Activated CD8-positive, alpha-beta memory T cell treated with anti-CD3 and anti-CD28 coated beads, Interleukin-2, amount 10 ng/mL, durations not matched to agents 7 days and 5 days (primary cell): ENCODE data around the gene HHATL. TPM values are rescaled to one million over a fixed set of nuclear protein-coding genes. Genes with fewer than 3 reads are reported as not detected.

Source experiments
- ATAC-seq: fragments of 150-1000 bp; cut with Tn5 transposase; one replicate; pipeline ENCODE4 v1.10.0; 2021; ENCODE audit warnings: moderate library complexity
- CTCF ChIA-PET: fragments of 350-600 bp; sonication (Branson Sonifier 250); formaldehyde crosslinking; loops from one replicate; lab custom pipeline; 2021; ENCODE audit warnings: antibody characterized with exemption; lab: Charles Lee
- DNase-seq: peaks from one replicate; pipeline ENCODE4 v3.0.0-alpha.2; 2020
- H3K27ac Mint-ChIP-seq: one replicate; pipeline ENCODE4 v1.8.0; 2021; ENCODE audit warnings: mild to moderate bottlenecking, mixed read lengths
- H3K27me3 Mint-ChIP-seq: one replicate; pipeline ENCODE4 v1.8.0; 2021; ENCODE audit warnings: mixed read lengths
- H3K36me3 Mint-ChIP-seq: one replicate; pipeline ENCODE4 v1.8.0; 2021; ENCODE audit warnings: mild to moderate bottlenecking, mixed read lengths
- H3K4me1 Mint-ChIP-seq: one replicate; pipeline ENCODE4 v1.8.0; 2021; ENCODE audit warnings: mixed read lengths
- H3K4me3 Mint-ChIP-seq: one replicate; pipeline ENCODE4 v1.8.0; 2021; ENCODE audit warnings: mild to moderate bottlenecking, moderate library complexity, mixed read lengths
- H3K9me3 Mint-ChIP-seq: one replicate; pipeline ENCODE4 v1.8.0; 2022; ENCODE audit warnings: low read depth, mixed read lengths
- total RNA-seq, 2 experiments: library from RNA; stranded (reverse); gene quantifications; one replicate each; pipeline ENCODE4 v1.2.3, GENCODE V29; 2021

HHATL gene
- total RNA-seq = not detected

DNA sequence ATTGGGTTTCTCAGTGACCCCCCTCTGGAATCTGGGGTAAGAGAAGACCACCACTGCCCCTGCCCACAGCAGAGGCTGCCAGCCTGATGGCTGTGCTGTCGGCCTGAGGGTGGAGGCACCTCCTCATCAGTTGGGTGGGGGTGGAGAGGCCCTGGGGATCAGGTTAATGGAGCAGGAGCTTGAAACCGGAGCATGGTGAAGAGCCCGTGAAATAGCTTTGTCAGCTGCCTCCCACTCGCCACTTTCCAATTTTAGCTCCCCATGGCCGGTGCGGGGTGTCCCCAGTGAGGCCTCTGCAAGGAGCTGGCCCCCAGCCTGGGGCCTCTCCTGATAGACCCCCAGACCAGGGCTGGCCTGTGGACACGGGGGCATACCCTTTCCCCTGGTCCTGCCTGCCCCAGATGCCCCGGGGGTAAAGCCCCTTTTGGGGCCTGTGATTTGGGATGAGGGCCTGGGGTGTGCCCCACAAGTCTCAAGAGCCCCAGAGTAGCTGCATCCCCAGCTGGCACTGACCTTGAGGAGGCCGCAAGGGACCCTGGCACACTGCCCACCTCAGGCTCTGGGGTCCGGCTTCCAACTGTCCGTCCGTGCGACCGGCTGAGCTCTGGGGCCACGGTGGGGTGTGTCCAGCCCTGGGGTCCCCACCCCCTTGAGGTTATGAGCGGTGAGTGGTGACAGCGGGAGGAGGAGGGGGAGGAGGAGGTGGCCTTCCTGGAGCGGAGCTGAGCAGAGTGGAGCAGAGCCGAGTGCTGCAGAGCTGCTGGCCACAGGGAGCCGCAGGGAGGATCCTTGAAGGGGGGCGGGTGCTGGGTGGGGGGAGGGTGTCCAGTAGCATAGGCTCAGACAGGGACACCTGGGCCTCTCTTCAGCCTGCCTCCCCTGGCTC lies at the start of gene HHATL:
TSS of gene HHATL (minus strand) at position 733 of the 886 bp plus-strand sequence. CDS start 1,972 bp downstream, outside the sequence.
- Mint-ChIP-seq H3K36me3 (no peaks in the 10 kb centered on the region), H3K27ac (no peak within 1 kb of the TSS), H3K4me1 (peaks cover 15% of the 10 kb centered on the region), H3K4me3 (no peak within 1 kb of the TSS), H3K9me3 (no peaks in the 10 kb centered on the region), H3K27me3 (no peaks in the 10 kb centered on the region)
- DNase-seq = peak; percentile 21
- CTCF ChIA-PET = interaction anchor here (0.8 kb wide), 1 partner anchor 12 kb away, joined by 3 read pairs; no protein-coding TSS in a partner anchor
- no peak for ATAC-seq

- Mint-ChIP-seq H3K9me3 (no peaks in the 10 kb centered on the region), H3K4me1 (peaks cover 17% of the 10 kb centered on the region), H3K36me3 (no peaks in the 10 kb centered on the region), H3K27me3 (peaks cover 2% of the 10 kb centered on the region), H3K27ac (no peak overlapping the region), H3K4me3 (no peak overlapping the region)
- DNase-seq (no peak), ATAC-seq (no peak)
- CTCF ChIA-PET = interaction anchor here (1.0 kb wide), 1 partner anchor 170 kb away, joined by 3 read pairs; the partner anchor contains the start of gene SEC22C
Measured at GRCh38 chr3:42751609-42752008, 49.0 kb upstream of the HHATL start.

GRCh38 chr3:42750834-42751233 lies 48.2 kb upstream of the HHATL start:
- DNase-seq (no peak), ATAC-seq (no peak)
- no peak overlapping the region for H3K4me3 Mint-ChIP-seq
- H3K27me3 Mint-ChIP-seq = peaks cover 2% of the 10 kb centered on the region
- no peak overlapping the region for H3K27ac Mint-ChIP-seq
- no peaks in the 10 kb centered on the region for H3K9me3 Mint-ChIP-seq
- CTCF ChIA-PET = interaction anchor here (0.9 to 1.0 kb wide), 2 partner anchors 12 to 169 kb away, joined by 3 read pairs; partner anchors contain the start of gene SEC22C
- peaks cover 17% of the 10 kb centered on the region for H3K4me1 Mint-ChIP-seq
- H3K36me3 Mint-ChIP-seq = no peaks in the 10 kb centered on the region

DNA sequence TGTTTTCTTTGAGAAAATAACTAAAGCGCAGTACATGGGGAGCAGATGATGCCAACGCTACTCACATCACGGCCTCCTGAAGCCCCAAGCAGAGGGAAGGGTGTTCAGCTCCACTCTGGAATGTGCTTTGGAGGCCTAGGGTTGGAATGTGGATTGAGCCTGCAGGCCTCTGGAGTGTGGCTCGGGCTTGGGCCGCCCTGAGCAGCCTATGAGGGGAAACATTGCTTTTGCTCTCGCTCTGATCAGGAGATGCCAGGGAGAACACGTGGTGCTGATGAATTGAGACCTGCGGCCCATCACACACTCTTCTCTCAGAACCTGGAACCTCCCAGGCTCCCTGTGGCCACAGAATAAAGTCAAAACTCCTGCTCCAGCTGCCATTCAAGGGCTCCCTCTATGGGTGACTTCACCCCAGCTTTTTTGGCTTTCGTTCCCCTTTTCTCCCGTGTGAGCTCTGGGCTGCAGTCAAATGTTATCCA lies 47.2 kb upstream of the HHATL start:
- Mint-ChIP-seq H3K27me3 (no peaks in the 10 kb centered on the region), H3K27ac (no peak overlapping the region), H3K9me3 (no peaks in the 10 kb centered on the region), H3K4me1 (peaks cover 14% of the 10 kb centered on the region), H3K36me3 (no peaks in the 10 kb centered on the region), H3K4me3 (no peak overlapping the region)
- no peak for DNase-seq
- CTCF ChIA-PET = interaction anchor here (0.9 to 1.5 kb wide), 4 partner anchors 9 to 98 kb away, joined by 3 to 5 read pairs (median 4); no protein-coding TSS in a partner anchor
- ATAC-seq = no peak

DNA sequence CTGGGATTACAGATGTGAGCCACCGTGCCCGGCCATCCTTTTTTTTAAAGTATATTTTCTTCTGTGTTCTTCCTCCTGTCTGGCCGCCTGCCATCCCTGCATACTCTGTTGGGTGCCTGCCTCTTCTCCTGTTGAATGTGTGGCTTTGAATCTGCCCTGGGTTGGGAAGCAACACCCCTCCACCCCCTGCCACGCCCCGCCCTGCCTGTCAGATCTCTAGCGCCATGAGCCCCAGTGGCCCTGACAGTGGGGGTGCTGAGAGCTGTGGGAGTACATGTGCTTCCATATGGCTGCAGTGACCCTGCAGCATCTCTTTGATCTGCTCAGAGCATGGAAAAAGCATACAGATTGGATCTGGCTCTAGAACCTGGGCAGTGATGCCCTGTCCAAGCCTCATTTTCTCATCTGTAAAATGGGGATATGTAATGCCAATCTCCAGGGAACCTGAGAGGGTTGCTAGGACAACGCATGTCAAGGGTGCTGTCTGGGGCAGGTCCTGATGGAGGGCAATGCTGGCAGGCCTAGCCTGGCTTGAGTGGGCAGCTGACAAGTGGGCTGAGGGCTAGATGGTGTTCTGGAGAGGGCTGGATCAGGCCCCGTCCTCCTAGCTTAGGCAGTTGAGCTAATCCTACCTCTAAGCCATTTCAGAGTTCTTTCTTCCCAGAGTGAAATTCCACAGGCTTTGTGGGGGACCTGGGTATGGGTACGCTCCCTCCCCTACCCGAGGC lies 46.6 kb upstream of the HHATL start:
- no peak for DNase-seq
- Mint-ChIP-seq H3K36me3 (no peaks in the 10 kb centered on the region), H3K9me3 (no peaks in the 10 kb centered on the region), H3K4me3 (no peak overlapping the region), H3K4me1 (peaks cover 14% of the 10 kb centered on the region), H3K27me3 (no peaks in the 10 kb centered on the region), H3K27ac (no peak overlapping the region)
- ATAC-seq = no peak
- CTCF ChIA-PET = interaction anchor here (1.2 to 1.5 kb wide), 3 partner anchors 8 to 97 kb away, joined by 3 to 5 read pairs (median 4); no protein-coding TSS in a partner anchor

DNA sequence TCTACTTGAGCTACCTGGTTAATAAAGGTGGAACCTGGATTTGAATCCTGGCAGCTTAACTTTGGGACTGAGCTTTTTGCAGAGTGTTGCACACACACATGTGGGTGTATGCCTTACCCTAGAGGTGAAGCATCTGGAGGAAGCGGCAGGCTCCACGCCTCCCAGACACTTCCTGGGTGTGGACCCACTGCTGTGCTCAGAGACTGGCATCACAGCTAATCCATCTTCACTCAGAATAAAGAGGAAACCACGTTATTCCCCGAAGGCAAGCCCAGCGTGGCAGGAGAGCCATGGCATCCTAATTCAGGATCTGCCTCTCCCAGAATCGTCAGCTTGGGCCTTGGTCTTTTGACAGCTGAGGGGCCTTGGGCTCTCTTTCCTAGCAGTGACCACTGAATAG lies 45.0 kb upstream of the HHATL start:
- Mint-ChIP-seq H3K36me3 (no peaks in the 10 kb centered on the region), H3K27ac (no peak overlapping the region), H3K4me1 (peaks cover 14% of the 10 kb centered on the region), H3K9me3 (no peaks in the 10 kb centered on the region), H3K4me3 (no peak overlapping the region), H3K27me3 (no peaks in the 10 kb centered on the region)
- ATAC-seq (peak; percentile 55), DNase-seq (no peak)
- CTCF ChIA-PET = interaction anchor here (1.0 to 1.2 kb wide), 2 partner anchors 12 to 92 kb away, joined by 3 to 5 read pairs; no protein-coding TSS in a partner anchor

- peaks cover 14% of the 10 kb centered on the region for H3K4me1 Mint-ChIP-seq
- no peaks in the 10 kb centered on the region for H3K9me3 Mint-ChIP-seq
- peak; percentile 29 for DNase-seq
- no peak overlapping the region for H3K4me3 Mint-ChIP-seq
- no peak overlapping the region for H3K27ac Mint-ChIP-seq
- H3K36me3 Mint-ChIP-seq = no peaks in the 10 kb centered on the region
- no peaks in the 10 kb centered on the region for H3K27me3 Mint-ChIP-seq
- no peak for ATAC-seq
- CTCF ChIA-PET = interaction anchor here (1.0 to 3.6 kb wide), 5 partner anchors 11 to 198 kb away, joined by 3 to 15 read pairs (median 5); no protein-coding TSS in a partner anchor
Measured at GRCh38 chr3:42746455-42747450, 44.2 kb upstream of the HHATL start.

DNA sequence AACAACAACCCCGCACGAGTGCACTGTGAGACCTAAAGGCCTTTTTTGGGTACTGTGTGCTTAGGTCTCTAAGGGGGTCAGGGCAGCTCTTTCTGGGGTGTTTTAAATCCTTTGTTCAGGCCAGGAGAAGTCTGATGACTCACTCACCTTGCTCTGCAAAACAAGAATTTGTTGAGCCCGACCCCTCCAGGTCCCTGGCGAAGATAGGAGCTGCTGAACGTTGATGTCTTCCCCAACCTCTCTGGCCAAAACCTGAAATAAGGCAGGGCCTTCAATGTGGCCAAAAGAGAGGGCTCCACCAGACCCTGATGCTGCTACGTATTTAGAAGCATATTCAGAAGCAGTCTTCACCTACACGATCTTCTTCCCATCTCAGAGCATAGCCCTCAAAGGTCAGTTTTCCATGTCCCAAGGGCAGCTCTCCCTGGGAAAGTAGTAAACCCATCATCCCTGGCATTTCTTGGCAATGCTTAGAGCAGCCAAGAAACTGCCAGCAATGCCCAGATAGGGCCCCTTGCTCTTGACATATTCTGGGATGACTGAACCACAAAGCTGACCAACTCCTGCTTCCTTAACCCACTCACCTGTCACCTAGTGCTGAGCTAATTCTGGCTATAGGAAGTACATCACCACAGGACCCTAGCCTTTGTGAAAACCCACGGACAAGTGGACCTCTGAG lies 43.3 kb upstream of the HHATL start:
- DNase-seq = peak; percentile 31
- Mint-ChIP-seq H3K27ac (no peak overlapping the region), H3K9me3 (no peaks in the 10 kb centered on the region), H3K36me3 (no peaks in the 10 kb centered on the region), H3K4me1 (peaks cover 14% of the 10 kb centered on the region), H3K27me3 (no peaks in the 10 kb centered on the region), H3K4me3 (no peak overlapping the region)
- no peak for ATAC-seq
- CTCF ChIA-PET = interaction anchor here (0.8 to 3.6 kb wide), 10 partner anchors 9 to 239 kb away, joined by 3 to 17 read pairs (median 4); partner anchors contain the start of gene SS18L2

DNA sequence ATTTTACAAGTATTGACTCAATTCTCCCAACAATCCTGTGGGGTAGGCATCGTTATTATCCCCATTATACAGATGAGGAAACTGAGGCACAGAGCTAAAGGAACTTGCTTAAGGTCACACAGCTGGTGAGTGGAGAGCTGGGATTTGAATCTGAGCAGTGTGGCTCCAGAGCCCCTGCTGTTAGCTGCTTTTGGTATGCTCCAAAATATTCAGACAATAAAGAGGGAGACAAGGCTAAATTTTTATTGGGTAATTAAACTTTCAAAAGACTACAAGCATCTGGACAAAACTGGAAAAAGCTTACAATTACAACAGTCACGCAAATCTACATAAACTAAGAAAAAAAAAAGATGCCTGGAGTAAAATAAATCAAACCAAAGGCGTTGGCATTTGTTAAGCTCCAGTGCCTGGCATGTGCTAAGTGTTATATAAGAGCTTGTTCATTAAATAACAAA lies 42.7 kb upstream of the HHATL start:
- ATAC-seq = no peak
- H3K4me1 Mint-ChIP-seq = peaks cover 14% of the 10 kb centered on the region
- no peaks in the 10 kb centered on the region for H3K9me3 Mint-ChIP-seq
- no peaks in the 10 kb centered on the region for H3K36me3 Mint-ChIP-seq
- H3K27ac Mint-ChIP-seq = no peak overlapping the region
- no peak for DNase-seq
- H3K4me3 Mint-ChIP-seq = no peak overlapping the region
- CTCF ChIA-PET = interaction anchor here (0.8 to 3.6 kb wide), 14 partner anchors 9 to 238 kb away, joined by 3 to 17 read pairs (median 4); partner anchors contain the start of genes SEC22C and SS18L2
- no peaks in the 10 kb centered on the region for H3K27me3 Mint-ChIP-seq

- Mint-ChIP-seq H3K27ac (no peak overlapping the region), H3K4me3 (no peak overlapping the region), H3K9me3 (no peaks in the 10 kb centered on the region), H3K36me3 (no peaks in the 10 kb centered on the region), H3K27me3 (no peaks in the 10 kb centered on the region), H3K4me1 (peaks cover 13% of the 10 kb centered on the region)
- DNase-seq (peak; percentile 12), ATAC-seq (no peak)
- CTCF ChIA-PET = interaction anchor here (0.8 to 3.6 kb wide), 14 partner anchors 11 to 241 kb away, joined by 3 to 17 read pairs (median 5); partner anchors contain the start of genes SEC22C, SS18L2 and VIPR1
Measured at GRCh38 chr3:42743204-42743995, 40.8 kb upstream of the HHATL start.

GRCh38 chr3:42742688-42743087 lies 40.1 kb upstream of the HHATL start:
- DNase-seq = peak; percentile 39
- Mint-ChIP-seq H3K9me3 (no peaks in the 10 kb centered on the region), H3K27ac (no peak overlapping the region), H3K27me3 (no peaks in the 10 kb centered on the region), H3K4me3 (no peak overlapping the region), H3K4me1 (peaks cover 6% of the 10 kb centered on the region), H3K36me3 (no peaks in the 10 kb centered on the region)
- CTCF ChIA-PET = interaction anchor here (1.1 to 1.9 kb wide), 3 partner anchors 66 to 160 kb away, joined by 4 to 5 read pairs (median 5); partner anchors contain the start of gene SEC22C
- no peak for ATAC-seq
